LNCAP (cell line): Measurements from ENCODE around the gene OBSL1.

Source experiments
- TF ChIP-seq, protein P1 (sequence below): fragments of 450-650 bp; IDR thresholded peaks from 2 replicates; pipeline ENCODE4 v1.5.1; 2017; ENCODE audit warnings: mild to moderate bottlenecking

OBSL1 gene

GRCh38 chr2:219537657-219538488, 33.5 kb downstream of the OBSL1 start:
- TF ChIP-seq, protein P1, sequence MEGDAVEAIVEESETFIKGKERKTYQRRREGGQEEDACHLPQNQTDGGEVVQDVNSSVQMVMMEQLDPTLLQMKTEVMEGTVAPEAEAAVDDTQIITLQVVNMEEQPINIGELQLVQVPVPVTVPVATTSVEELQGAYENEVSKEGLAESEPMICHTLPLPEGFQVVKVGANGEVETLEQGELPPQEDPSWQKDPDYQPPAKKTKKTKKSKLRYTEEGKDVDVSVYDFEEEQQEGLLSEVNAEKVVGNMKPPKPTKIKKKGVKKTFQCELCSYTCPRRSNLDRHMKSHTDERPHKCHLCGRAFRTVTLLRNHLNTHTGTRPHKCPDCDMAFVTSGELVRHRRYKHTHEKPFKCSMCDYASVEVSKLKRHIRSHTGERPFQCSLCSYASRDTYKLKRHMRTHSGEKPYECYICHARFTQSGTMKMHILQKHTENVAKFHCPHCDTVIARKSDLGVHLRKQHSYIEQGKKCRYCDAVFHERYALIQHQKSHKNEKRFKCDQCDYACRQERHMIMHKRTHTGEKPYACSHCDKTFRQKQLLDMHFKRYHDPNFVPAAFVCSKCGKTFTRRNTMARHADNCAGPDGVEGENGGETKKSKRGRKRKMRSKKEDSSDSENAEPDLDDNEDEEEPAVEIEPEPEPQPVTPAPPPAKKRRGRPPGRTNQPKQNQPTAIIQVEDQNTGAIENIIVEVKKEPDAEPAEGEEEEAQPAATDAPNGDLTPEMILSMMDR = no peak

- TF ChIP-seq, protein P1 = no peak
These were observed 34.4 kb downstream of the OBSL1 start for GRCh38 chr2:219536967-219537366.

GRCh38 chr2:219536425-219536824, 34.9 kb downstream of the OBSL1 start:
- TF ChIP-seq, protein P1 = no peak

GRCh38 chr2:219533930-219534661, 37.2 kb downstream of the OBSL1 start:
- TF ChIP-seq, protein P1 = no peak

GRCh38 chr2:219532378-219532649, 39.0 kb downstream of the OBSL1 start:
- TF ChIP-seq, protein P1 = no peak

- TF ChIP-seq, protein P1 = no peak
These were observed 39.5 kb downstream of the OBSL1 start for GRCh38 chr2:219531639-219532377.

- TF ChIP-seq, protein P1 = peak; percentile 79
These were observed 41.0 kb downstream of the OBSL1 start for GRCh38 chr2:219530048-219530963.
